DOHH2 (cell line): ENCODE data around the gene KPNB1.

Experiments
- H3F3A ChIP-seq: fragments of 200-600 bp; sonication (generic), shearing (Covaris generic); 2 replicates; pipeline ENCODE4 v1.6.0; 2016; ENCODE audit warnings: antibody characterized with exemption, mild to moderate bottlenecking; ENCODE audit not compliant: control insufficient read depth, insufficient read depth
- H3K27ac ChIP-seq: fragments of 200-600 bp; sonication (generic); 2 replicates; pipeline ENCODE4 v1.5.1; 2014; ENCODE audit warnings: low read depth, mild to moderate bottlenecking, low read length, moderate library complexity
- H3K27me3 ChIP-seq: fragments of 200-600 bp; sonication (generic); 2 replicates; pipeline ENCODE4 v1.6.1; 2014; ENCODE audit warnings: mild to moderate bottlenecking, low read length, mixed read lengths; ENCODE audit not compliant: control insufficient read depth
- H3K36me3 ChIP-seq: fragments of 200-600 bp; sonication (generic); 2 replicates; pipeline ENCODE4 v1.6.1; 2014; ENCODE audit warnings: mild to moderate bottlenecking, low read length, moderate library complexity, mixed read lengths; ENCODE audit not compliant: control insufficient read depth
- H3K4me1 ChIP-seq: fragments of 200-600 bp; sonication (generic); 2 replicates; pipeline ENCODE4 v1.6.1; 2014; ENCODE audit warnings: mild to moderate bottlenecking, low read length, mixed read lengths; ENCODE audit not compliant: control insufficient read depth
- H3K4me2 ChIP-seq: fragments of 200-600 bp; sonication (generic); 2 replicates; pipeline ENCODE4 v1.6.0; 2014; ENCODE audit warnings: mild to moderate bottlenecking, low read length, moderate library complexity
- H3K4me3 ChIP-seq: fragments of 200-600 bp; sonication (generic); 2 replicates; pipeline ENCODE4 v1.5.1; 2014; ENCODE audit warnings: mild to moderate bottlenecking, low read length, mixed read lengths
- H3K79me2 ChIP-seq: fragments of 200-600 bp; sonication (generic); 2 replicates; pipeline ENCODE4 v1.6.1; 2014; ENCODE audit warnings: mild to moderate bottlenecking, low read length, mixed read lengths; ENCODE audit not compliant: control insufficient read depth
- H3K9me2 ChIP-seq: fragments of 200-600 bp; sonication (generic); replicated peaks from 2 replicates; pipeline ENCODE4 v1.6.1; 2014; ENCODE audit warnings: mild to moderate bottlenecking, low read length, mixed read lengths; ENCODE audit not compliant: control insufficient read depth
- H3K9me3 ChIP-seq: fragments of 200-600 bp; sonication (generic); 2 replicates; pipeline ENCODE4 v1.6.1; 2014; ENCODE audit warnings: antibody characterized with exemption, low read length, mixed read lengths; ENCODE audit not compliant: control insufficient read depth, insufficient read depth
- H4K20me1 ChIP-seq: fragments of 200-600 bp; sonication (generic); 2 replicates; pipeline ENCODE4 v1.6.0; 2014; ENCODE audit warnings: low read depth, mild to moderate bottlenecking, antibody characterized with exemption, low read length, moderate library complexity; ENCODE audit not compliant: control insufficient read depth, insufficient read depth
- CTCF ChIP-seq: fragments of 200-600 bp; sonication (generic); IDR thresholded peaks from one replicate; pipeline ENCODE4 v1.5.1; 2014; ENCODE audit warnings: antibody characterized with exemption, mild to moderate bottlenecking, low read depth, low read length; ENCODE audit not compliant: poor library complexity, severe bottlenecking
- EZH2phosphoT487 ChIP-seq: fragments of 200-600 bp; sonication (generic); IDR thresholded peaks from 2 replicates; pipeline ENCODE4 v1.6.1; 2017; ENCODE audit warnings: borderline replicate concordance, mild to moderate bottlenecking, antibody characterized with exemption, low read length, moderate library complexity, mixed read lengths

KPNB1 gene

GRCh38 chr17:47686664-47687327 is 37.1 kb downstream of the KPNB1 start:
- no peaks in the 10 kb centered on the region for H4K20me1 ChIP-seq
- H3K27ac ChIP-seq: no peak overlapping the region
- TF ChIP-seq EZH2phosphoT487 (no peak), CTCF (no peak)
- no peak overlapping the region for H3K4me2 ChIP-seq
- no peaks in the 10 kb centered on the region for H3K9me2 ChIP-seq
- peaks cover 53% of the 10 kb centered on the region for H3F3A ChIP-seq
- no peak overlapping the region for H3K4me3 ChIP-seq
- H3K36me3 ChIP-seq: peaks cover 44% of the 10 kb centered on the region
- no peaks in the 10 kb centered on the region for H3K79me2 ChIP-seq
- H3K4me1 ChIP-seq: no peaks in the 10 kb centered on the region
- H3K9me3 ChIP-seq: no peaks in the 10 kb centered on the region
- no peaks in the 10 kb centered on the region for H3K27me3 ChIP-seq

GRCh38 chr17:47687328-47687690 is 37.6 kb downstream of the KPNB1 start:
- Histone ChIP-seq H3K27me3 (no peaks in the 10 kb centered on the region), H3K4me2 (no peak overlapping the region), H3K27ac (no peak overlapping the region), H3K9me3 (no peaks in the 10 kb centered on the region), H4K20me1 (no peaks in the 10 kb centered on the region), H3K79me2 (no peaks in the 10 kb centered on the region), H3K9me2 (no peaks in the 10 kb centered on the region), H3K4me3 (no peak overlapping the region), H3K36me3 (peaks cover 39% of the 10 kb centered on the region), H3F3A (peaks cover 48% of the 10 kb centered on the region), H3K4me1 (peaks cover 4% of the 10 kb centered on the region)
- no peak for TF ChIP-seq EZH2phosphoT487
- no peak for TF ChIP-seq CTCF

- Histone ChIP-seq H3K79me2 (no peaks in the 10 kb centered on the region), H3K36me3 (peaks cover 35% of the 10 kb centered on the region), H4K20me1 (no peaks in the 10 kb centered on the region), H3K9me3 (no peaks in the 10 kb centered on the region), H3K4me2 (no peak overlapping the region), H3F3A (peaks cover 44% of the 10 kb centered on the region), H3K4me3 (no peak overlapping the region), H3K4me1 (peaks cover 8% of the 10 kb centered on the region), H3K27ac (no peak overlapping the region), H3K27me3 (no peaks in the 10 kb centered on the region), H3K9me2 (no peaks in the 10 kb centered on the region)
- TF ChIP-seq CTCF: no peak
- no peak for TF ChIP-seq EZH2phosphoT487
These were observed 38.0 kb downstream of the KPNB1 start for GRCh38 chr17:47687748-47688147.
